NT2/D1 (cell line): Measurements from ENCODE around the gene JMJD4.

ENCODE experiments used
- SUZ12 ChIP-seq: IDR thresholded peaks from 2 replicates; pipeline ENCODE4 v1.6.1; 2011; ENCODE audit not compliant: insufficient read length, insufficient read depth; ENCODE audit errors: extremely low read depth
- YY1 ChIP-seq: IDR thresholded peaks from 2 replicates; pipeline ENCODE4 v1.6.1; 2011; ENCODE audit not compliant: insufficient read length, insufficient read depth

DNA sequence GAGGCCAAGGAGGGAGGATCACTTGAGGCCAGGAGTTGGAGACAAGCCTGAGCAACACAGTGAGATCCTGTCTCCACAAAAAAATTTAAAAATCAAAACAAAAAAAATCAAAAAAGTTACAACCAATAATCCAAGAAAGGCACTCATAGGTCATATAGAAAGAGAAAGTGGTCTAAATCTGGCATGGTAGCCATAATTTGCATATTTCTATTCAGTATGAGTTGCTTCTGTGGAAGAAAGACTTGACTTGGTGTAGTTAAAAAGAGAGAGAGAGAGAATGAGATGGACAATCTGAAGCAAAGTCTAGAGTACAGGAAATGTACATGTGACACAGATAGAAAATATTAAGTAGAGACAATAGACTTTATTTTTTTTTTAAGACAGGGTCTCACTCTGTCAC, 22.5 kb downstream of the JMJD4 start:
- TF ChIP-seq SUZ12 (no peak), YY1 (no peak)
